Measurements from ENCODE around the gene MGME1. TPM values are rescaled to one million over a fixed set of nuclear protein-coding genes. Genes with fewer than 3 reads are reported as not detected.
A peak's percentile ranks its signal among the peaks of the same experiment; 100 is the strongest.

MGME1 gene
- total RNA-seq, 8 experiments from 2014 or later = 8.8 to 36.6 (median 15.0) TPM

DNA sequence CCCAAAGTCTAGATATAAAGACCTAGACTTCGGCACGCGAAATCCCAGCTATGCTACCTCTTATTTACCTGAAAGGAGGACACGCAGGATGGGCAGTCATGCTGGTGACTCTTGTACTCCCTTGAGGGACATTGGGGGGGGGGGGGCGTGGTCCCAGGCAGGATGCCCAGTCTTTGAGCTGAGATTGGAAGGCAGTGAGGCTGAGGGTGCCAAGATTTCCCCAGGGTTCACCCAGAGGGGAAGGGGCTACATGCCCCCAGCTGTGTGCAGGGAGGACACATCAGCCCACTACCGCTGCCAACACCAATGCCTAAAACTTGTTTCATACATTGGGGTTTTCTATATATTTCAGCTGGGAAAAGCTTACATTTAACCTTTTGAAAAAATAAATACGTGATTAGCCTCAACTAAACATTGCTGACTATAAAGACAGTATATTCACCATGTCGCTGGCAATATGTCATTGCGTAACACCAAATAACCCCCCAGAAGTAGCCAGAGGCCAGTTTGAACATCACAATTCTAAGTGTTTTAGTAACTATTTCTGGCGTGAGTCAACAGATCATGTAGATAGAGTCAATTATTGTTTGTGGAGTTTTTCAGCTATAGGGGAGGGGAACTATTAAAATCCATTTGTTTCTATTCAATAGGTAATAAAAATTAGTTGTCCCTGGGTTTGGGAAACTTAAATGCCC, 21.6 kb downstream of the MGME1 start:
- no peak for ATAC-seq (replicated peaks in 6 of 8)
- in situ Hi-C loops (cut with MboI; ENCODE audit: low pct_unique_long_range_greater_than_20kb in 2 of 9, low sequenced_read_pairs in 9 of 9, unreplicated experiment in 9 of 9) = no loop called here
- no peak overlapping the region for H3K4me3 ChIP-seq
- WGBS, 10 experiments = 83 to 100% (median 94%) methylated on average over 2 to 8 of the region's 10 CpGs; no CpG with 5 or more reads in 1 of the 10 experiments
- no peak overlapping the region for H3K27ac ChIP-seq
- H3K4me1 ChIP-seq (replicated peaks in 1 of 2) = no peaks in the 10 kb centered on the region

DNA sequence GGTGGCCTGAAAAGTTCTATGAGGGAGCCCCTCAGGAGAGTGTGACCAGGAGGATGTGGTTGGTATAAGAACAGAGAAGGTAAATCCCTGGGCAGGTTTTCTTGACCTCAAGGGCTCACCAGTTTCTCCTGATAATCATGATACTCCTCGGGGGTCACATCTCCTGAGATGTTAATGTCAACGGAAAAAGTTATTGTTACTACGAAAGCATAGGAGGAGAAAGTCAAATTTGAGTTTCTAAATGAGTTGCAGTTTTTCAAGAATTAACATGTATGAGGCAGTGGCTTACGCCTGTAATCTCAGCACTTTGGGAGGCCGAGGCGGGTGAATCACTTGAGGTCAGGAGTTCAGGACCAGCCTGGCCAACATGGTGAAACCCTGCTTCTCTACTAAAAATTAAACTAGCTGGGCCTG, 23.4 kb downstream of the MGME1 start:
- WGBS, 10 experiments = 80 to 100% (median 92%) methylated on average over 1 to 5 of the region's 6 CpGs; no CpG with 5 or more reads in 1 of the 10 experiments
- H3K4me1 ChIP-seq (replicated peaks in 1 of 2) = no peaks in the 10 kb centered on the region
- in situ Hi-C loops (cut with MboI; ENCODE audit: low pct_unique_long_range_greater_than_20kb in 2 of 9, low sequenced_read_pairs in 9 of 9, unreplicated experiment in 9 of 9) = no loop called here
- H3K4me3 ChIP-seq = no peak overlapping the region
- H3K27ac ChIP-seq = no peak overlapping the region
- no peak for ATAC-seq (replicated peaks in 6 of 8)

DNA sequence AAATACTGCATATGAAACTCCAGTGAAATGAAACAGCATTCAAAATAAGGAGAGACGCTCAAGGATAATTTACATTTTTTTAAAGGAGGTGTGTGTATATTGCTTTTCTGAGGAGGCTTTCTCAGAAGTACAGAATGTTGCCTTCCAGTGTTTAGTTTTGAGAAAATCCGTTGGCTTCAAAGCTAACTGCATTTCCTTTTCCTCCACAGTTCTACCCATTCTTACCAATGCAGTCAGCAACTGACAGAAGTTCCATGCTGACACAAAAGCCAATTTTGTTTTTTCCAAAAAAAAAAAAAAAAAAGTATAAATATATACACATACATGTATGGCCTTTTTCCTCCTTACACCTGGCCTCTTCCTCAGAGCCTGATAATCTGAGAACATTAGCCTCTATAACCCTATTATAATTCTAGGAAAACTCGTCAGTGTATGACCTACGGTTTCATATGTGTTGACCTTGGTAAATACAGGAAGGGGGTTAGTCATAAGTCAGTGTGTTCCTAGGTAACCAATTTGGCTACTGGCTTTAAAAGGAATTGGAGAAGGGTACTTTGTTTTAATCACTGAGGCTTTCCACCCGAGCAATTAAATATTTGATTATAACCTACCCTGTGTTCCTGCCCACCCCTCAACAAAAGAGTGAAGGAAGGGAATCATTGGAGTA, 24.2 kb downstream of the MGME1 start:
- WGBS, 10 experiments = 44 to 100% (median 85%) methylated on average over 1 to 5 of the region's 5 CpGs
- ATAC-seq (replicated peaks in 6 of 8) = no peak
- no peak overlapping the region for H3K4me3 ChIP-seq
- in situ Hi-C loops (cut with MboI; ENCODE audit: low pct_unique_long_range_greater_than_20kb in 2 of 9, low sequenced_read_pairs in 9 of 9, unreplicated experiment in 9 of 9) = no loop called here
- no peaks in the 10 kb centered on the region for H3K4me1 ChIP-seq (replicated peaks in 1 of 2)
- H3K27ac ChIP-seq = no peak overlapping the region

DNA sequence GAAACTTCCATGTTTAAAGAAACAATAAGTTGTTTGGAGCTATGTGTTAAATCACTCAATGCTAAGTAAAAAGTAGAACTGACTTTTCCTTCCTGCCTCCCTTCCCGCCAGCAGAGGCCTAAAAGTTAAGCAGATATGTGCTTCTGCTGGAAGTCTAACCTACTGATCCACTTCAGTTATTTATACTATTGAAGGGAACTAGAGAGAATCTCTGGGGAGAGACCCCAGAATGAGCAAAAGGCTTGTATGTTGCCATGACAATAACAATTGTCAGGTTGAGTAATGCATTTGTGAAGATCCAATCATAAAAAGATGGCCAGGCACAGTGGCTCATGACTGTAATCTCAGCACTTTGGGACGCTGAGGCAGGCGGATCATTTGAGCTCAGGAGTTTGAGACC, 24.7 kb downstream of the MGME1 start:
- 50 to 100% (median 100%) methylated on average over 1 to 3 of the region's 3 CpGs; no CpG with 5 or more reads in 4 of the 10 experiments for WGBS, 10 experiments
- H3K4me1 ChIP-seq (replicated peaks in 1 of 2) = no peaks in the 10 kb centered on the region
- H3K27ac ChIP-seq = no peak overlapping the region
- no peak for ATAC-seq (replicated peaks in 6 of 8)
- in situ Hi-C loops (cut with MboI; ENCODE audit: low pct_unique_long_range_greater_than_20kb in 2 of 9, low sequenced_read_pairs in 9 of 9, unreplicated experiment in 9 of 9) = no loop called here
- H3K4me3 ChIP-seq = no peak overlapping the region

DNA sequence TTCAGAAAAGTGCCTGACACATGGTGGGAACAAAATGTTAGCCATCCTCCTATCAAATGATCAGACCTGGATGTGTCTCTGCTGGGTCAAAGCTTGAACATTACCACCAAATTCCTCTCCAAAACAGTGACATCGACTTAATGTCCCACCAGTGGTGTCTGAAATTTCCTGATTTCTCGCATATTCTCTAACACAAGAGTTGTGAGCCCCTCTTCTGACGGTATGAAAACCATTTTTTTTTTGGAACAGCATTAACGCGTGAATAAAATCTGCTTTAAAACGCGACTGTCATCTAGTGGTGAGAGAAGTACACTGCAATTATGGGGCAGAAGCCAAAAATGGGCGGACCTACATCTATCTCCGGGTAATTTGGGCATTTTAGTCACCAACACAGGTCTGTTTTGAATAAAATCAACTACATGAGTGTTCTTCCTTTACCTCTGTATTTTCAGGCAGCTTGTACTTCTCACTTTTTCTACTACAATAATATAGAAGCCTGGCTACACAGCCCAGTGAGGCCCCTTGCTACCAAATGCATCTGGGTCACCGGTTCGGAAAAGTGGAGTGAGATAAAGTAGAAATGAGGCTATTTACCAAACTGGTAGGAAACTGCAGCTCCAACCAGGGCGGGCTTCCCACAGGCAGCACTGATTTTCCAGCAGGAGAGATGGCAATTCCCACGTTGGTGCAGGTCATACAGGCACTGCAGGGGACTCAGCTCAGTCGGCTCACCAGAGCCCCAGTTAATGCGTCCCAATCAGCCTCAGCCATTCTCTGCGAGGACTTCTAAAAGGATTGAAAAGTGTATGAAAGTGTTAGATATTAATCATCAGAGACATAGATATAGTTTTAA, 27.4 kb downstream of the MGME1 start:
- H3K4me3 ChIP-seq = no peak overlapping the region
- WGBS, 10 experiments = 0 to 58% (median 22%) methylated on average over 2 to 15 of the region's 16 CpGs
- in situ Hi-C loops (cut with MboI; ENCODE audit: low pct_unique_long_range_greater_than_20kb in 2 of 9, low sequenced_read_pairs in 9 of 9, unreplicated experiment in 9 of 9) = no loop called here
- H3K27ac ChIP-seq = no peak overlapping the region
- no peaks in the 10 kb centered on the region for H3K4me1 ChIP-seq (replicated peaks in 1 of 2)
- peak in 6 of 8 experiments; percentile 27 to 74 (median 56) for ATAC-seq (replicated peaks in 6 of 8)

DNA sequence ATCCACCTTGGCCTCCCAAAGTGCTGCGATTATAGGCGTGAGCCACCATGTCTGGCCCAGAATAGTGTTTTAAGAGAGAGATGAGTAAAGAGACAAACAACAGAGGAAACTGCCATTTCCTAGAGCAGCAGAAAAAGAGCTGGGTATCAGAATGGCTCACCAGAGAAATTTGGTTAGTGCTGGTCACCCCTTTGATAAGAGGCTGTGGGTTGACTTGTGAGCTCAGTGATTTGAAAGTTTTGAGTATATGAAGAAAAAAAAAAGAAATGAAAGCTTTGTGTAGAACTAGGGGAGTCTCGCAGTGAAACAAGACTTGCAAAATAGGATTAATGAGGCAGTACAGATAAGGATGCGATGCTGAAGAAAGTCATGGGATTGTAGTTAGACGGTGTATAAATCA, 29.6 kb downstream of the MGME1 start:
- in situ Hi-C loops (cut with MboI; ENCODE audit: low pct_unique_long_range_greater_than_20kb in 2 of 9, low sequenced_read_pairs in 9 of 9, unreplicated experiment in 9 of 9) = no loop called here
- ATAC-seq (replicated peaks in 6 of 8) = no peak
- WGBS, 10 experiments = 82 to 100% (median 90%) methylated on average over 2 to 5 of the region's 5 CpGs
- Histone ChIP-seq H3K4me3 (no peak overlapping the region), H3K4me1 (replicated peaks in 1 of 2) (no peaks in the 10 kb centered on the region), H3K27ac (no peak overlapping the region)

DNA sequence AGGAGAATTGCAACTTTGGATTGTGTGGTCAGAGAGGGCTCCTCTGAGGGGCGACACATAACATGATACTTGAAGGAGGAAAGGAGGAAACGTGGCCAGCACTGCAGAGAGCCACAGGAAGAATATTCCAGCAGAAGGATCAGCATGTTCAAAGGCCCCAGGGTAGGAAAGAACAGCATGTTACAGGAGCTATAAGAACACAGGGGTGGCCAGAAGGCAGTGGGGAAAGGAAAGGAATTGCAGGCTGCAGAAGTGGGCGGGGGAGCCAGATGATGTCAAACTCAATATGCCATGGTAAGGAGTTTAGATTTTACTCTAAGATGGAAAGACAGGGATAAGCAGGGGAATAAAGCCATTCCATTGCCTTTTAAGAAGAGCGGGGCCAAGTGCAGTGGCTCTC, 30.7 kb downstream of the MGME1 start:
- no peak overlapping the region for H3K27ac ChIP-seq
- no peaks in the 10 kb centered on the region for H3K4me1 ChIP-seq (replicated peaks in 1 of 2)
- no peak overlapping the region for H3K4me3 ChIP-seq
- WGBS, 10 experiments = 31 to 100% (median 95%) methylated on average over 1 to 4 of the region's 4 CpGs; no CpG with 5 or more reads in 1 of the 10 experiments
- in situ Hi-C loops (cut with MboI; ENCODE audit: low pct_unique_long_range_greater_than_20kb in 2 of 9, low sequenced_read_pairs in 9 of 9, unreplicated experiment in 9 of 9) = no loop called here
- ATAC-seq (replicated peaks in 6 of 8) = peak in 3 of 8 experiments; percentile 16 to 80 (median 27)

DNA sequence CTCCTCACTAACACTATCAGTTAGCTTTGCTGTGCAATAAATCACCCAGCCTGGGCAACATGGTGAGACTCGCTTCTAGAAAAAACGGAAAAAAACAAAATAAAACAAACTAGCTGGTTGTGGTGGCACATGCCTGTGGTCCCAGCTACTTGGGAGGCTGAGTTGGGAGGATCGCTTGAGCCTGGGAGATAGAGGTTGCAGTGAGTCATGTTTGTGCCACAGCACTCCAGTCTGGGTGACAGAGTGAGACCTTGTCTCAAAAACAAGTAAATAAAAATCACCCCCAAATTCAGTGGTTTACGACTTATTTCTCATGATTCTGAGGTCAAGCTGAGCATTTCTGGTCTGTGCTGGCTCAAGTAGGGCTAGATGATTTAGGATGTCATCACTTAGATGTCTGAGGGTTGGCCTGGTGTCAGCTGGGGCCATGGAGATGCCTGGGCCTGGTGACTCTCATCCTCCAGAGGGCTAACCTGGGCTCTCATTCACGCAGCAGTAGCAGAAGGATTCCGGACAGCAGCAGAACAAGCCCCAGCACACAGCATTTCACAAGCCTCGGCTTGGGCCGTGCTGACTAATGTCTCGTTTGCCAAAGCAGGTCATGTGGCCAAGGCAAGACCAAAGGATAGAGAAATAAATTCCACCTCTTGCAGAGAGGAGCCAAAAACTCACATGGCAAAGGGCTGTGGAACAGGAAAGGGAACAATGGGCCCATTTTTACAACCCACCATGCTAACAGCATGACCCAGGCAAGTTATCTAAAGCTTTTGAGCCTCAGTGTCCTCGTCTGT, 32.5 kb downstream of the MGME1 start:
- Histone ChIP-seq H3K4me1 (replicated peaks in 1 of 2) (no peaks in the 10 kb centered on the region), H3K27ac (no peak overlapping the region), H3K4me3 (no peak overlapping the region)
- 40 to 100% (median 79%) methylated on average over 1 to 10 of the region's 10 CpGs; no CpG with 5 or more reads in 2 of the 10 experiments for WGBS, 10 experiments
- ATAC-seq (replicated peaks in 6 of 8) = peak in 5 of 8 experiments; percentile 16 to 93 (median 56)
- in situ Hi-C loops (cut with MboI; ENCODE audit: low pct_unique_long_range_greater_than_20kb in 2 of 9, low sequenced_read_pairs in 9 of 9, unreplicated experiment in 9 of 9) = loop anchor here in 1 of 9 experiments (25.0 kb wide), 1 partner anchor 261 kb away; no protein-coding TSS in a partner anchor

DNA sequence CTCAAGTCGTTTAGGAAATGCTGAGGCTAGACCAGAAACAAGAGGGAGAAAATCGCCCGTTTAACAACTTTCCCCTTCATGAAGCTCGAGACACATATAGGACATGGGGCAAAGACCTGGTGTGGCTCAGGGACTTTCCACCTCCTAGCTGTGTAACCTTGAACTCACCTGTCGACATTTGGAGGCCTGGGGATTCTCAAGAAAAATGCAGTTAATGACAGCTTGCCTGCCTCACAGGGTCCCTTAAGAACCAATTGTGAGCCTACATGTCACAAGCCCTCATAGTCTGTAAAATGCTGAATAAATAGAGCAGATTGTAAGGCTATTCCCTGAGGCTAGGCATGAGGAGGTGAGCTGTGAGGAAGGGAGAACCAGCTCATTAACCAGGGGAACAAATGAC, 35.1 kb downstream of the MGME1 start:
- 35 to 87% (median 63%) methylated on average over 2 to 5 of the region's 5 CpGs; no CpG with 5 or more reads in 1 of the 10 experiments for WGBS, 10 experiments
- Histone ChIP-seq H3K4me3 (no peak overlapping the region), H3K4me1 (replicated peaks in 1 of 2) (peaks cover 0 to 9% of the 10 kb centered on the region in 2 donors), H3K27ac (no peak overlapping the region)
- in situ Hi-C loops (cut with MboI; ENCODE audit: low pct_unique_long_range_greater_than_20kb in 2 of 9, low sequenced_read_pairs in 9 of 9, unreplicated experiment in 9 of 9) = loop anchor here in 1 of 9 experiments (25.0 kb wide), 1 partner anchor 258 kb away; no protein-coding TSS in a partner anchor
- no peak for ATAC-seq (replicated peaks in 6 of 8)

DNA sequence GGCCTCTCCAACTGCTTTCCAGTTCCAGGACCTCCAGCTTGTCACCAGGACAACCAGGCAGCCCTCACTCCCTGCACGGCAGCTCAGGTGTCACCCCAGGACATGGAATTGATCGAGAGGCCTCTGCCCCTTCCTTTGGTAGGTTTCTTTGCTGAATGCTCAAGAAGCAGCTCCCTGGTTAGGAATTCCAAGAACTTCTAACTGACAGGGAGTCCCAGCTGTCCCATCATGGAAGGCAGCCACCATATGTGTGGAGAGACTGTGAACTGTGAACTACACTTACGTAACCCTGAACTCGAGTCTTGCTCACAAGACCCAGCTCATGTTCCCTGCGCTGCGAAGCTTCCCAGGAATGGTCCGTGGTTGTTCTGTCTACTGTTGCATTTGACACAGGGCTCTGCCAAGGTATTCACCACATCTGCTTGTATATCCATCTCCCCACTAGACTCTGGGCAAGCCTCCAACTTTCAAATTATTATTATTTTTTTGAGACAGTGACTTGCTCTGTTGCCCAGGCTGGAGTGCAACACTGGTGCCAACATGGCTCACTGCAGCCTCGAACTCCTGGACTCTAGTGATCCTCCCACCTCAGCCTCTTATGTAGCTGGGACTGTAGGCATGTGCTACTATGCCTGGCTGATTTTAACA, 35.7 kb downstream of the MGME1 start:
- Histone ChIP-seq H3K4me1 (replicated peaks in 1 of 2) (peaks cover 0 to 9% of the 10 kb centered on the region in 2 donors), H3K27ac (no peak overlapping the region), H3K4me3 (no peak overlapping the region)
- in situ Hi-C loops (cut with MboI; ENCODE audit: low pct_unique_long_range_greater_than_20kb in 2 of 9, low sequenced_read_pairs in 9 of 9, unreplicated experiment in 9 of 9) = loop anchor here in 1 of 9 experiments (25.0 kb wide), 1 partner anchor 258 kb away; no protein-coding TSS in a partner anchor
- no peak for ATAC-seq (replicated peaks in 6 of 8)
- 40 to 83% (median 74%) methylated on average over 1 to 8 of the region's 8 CpGs; no CpG with 5 or more reads in 5 of the 10 experiments for WGBS, 10 experiments

DNA sequence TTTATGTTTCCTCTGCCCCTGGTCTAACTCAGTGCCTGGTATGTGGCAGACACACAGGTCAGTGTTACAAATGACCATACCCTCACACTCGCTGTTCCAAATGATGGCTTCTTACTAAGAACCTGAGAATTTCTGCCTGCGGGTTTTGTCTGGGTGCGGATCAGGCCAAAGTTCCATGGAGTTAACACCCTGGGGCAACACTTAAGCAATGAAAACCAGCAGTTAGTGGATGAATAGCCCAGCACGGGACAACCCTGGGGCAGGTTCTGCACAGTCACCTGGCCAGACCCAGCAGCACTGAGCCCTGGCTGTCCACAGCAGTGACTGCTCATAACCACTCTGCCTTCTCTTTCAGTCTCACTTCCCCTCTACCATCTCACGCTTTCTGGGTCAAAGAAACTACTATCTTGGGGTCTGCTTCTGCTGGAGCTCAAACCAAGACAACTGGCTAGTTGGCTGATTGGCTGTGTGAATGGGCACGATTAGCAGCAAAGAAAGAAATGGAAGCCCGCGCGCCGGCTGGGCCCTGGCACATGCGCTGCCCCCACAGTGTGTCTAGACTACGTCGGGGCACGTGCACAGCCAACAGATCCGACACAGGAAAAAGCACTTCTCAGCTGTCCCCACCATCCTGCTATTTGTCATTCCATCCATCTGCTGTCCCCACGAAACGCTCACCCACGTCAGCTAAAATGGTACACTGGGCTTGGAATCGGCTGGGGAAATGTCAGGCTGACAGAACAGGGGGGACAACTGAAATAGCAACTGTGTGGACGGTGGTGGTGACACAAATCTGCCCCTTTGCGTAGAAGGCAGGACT, 36.6 kb downstream of the MGME1 start:
- peaks cover 0 to 9% of the 10 kb centered on the region in 2 donors for H3K4me1 ChIP-seq (replicated peaks in 1 of 2)
- no peak for ATAC-seq (replicated peaks in 6 of 8)
- no peak overlapping the region for H3K27ac ChIP-seq
- H3K4me3 ChIP-seq = no peak overlapping the region
- in situ Hi-C loops (cut with MboI; ENCODE audit: low pct_unique_long_range_greater_than_20kb in 2 of 9, low sequenced_read_pairs in 9 of 9, unreplicated experiment in 9 of 9) = loop anchor here in 1 of 9 experiments (25.0 kb wide), 1 partner anchor 257 kb away; no protein-coding TSS in a partner anchor
- WGBS, 10 experiments = 0 to 94% (median 87%) methylated on average over 2 to 14 of the region's 21 CpGs; no CpG with 5 or more reads in 2 of the 10 experiments

All from motor neuron (in vitro differentiated cells).